Measurements from ENCODE around the gene CSNK1G3.

CSNK1G3 gene

GRCh38 chr5:123514615-123515355, 2.8 kb downstream of the CSNK1G3 start:
- no peak for DNase-seq (ENCODE audit: low read depth)

- DNase-seq (ENCODE audit: low read depth): no peak
Measured at GRCh38 chr5:123515904-123516303, 3.9 kb downstream of the CSNK1G3 start.

DNA sequence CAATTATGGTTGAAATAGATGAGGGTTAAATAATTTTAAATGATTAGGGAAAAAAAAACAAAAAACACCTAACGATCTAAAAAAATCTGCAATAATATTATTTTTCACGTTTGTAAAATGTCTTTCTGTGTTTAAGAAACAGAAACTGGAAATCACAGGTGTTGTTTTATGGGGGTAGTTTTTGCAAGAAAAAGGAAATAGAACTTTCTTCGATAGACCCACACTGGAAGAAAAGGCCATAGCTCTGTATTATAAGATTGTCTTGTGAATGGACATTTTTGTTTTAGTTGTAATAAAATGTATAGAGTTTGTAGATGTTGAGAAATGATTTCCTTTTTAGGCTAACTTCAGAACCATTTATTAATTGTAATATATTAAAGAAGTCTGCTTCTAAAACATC, 5.5 kb downstream of the CSNK1G3 start:
- no peak for DNase-seq (ENCODE audit: low read depth)

DNA sequence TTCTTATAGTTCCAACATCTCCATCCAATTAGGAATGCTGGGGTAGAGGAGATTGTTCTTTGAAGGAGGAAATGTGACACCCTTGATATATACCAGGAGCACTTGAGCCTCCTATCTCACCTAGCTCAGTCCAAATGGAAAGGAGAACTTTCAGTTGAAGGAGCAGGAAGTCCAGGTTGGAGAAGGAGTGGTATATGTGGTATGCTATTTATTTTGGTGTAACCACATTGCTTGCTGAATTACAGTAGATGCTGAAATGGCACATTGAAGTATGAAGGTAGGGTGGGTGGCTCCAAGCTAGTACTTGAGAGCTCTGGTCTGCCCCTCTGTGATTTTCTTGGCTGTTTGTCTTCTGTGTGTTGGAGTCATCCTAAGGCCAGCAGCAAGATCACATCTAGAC, 6.1 kb downstream of the CSNK1G3 start:
- DNase-seq (ENCODE audit: low read depth): no peak

- no peak for DNase-seq (ENCODE audit: low read depth)
Measured at GRCh38 chr5:123520677-123521247, 8.8 kb downstream of the CSNK1G3 start.

- DNase-seq (ENCODE audit: low read depth): no peak
Measured at GRCh38 chr5:123524146-123524545, 12.2 kb downstream of the CSNK1G3 start.

DNA sequence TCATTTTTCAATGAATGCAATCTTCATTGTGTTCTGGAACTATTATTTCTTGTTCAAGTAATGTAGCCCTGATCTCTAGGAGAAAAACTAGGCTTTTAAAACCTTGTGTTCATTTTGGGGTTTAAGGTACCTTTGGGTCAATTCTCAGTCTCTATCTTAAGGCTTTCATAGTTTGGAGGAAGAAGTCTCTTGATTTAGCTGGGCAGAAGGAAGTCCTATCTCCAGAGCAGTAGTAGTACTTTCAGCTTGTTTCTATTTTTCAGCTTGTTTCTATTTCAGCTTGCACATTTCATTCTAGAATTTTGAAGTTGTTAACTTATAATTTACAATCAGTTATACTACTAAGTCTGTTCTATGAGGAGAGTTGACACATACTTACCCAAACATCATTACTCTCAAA, 15.2 kb downstream of the CSNK1G3 start:
- DNase-seq (ENCODE audit: low read depth): no peak

GRCh38 chr5:123528065-123528464, 16.1 kb downstream of the CSNK1G3 start:
- DNase-seq (ENCODE audit: low read depth): no peak

DNA sequence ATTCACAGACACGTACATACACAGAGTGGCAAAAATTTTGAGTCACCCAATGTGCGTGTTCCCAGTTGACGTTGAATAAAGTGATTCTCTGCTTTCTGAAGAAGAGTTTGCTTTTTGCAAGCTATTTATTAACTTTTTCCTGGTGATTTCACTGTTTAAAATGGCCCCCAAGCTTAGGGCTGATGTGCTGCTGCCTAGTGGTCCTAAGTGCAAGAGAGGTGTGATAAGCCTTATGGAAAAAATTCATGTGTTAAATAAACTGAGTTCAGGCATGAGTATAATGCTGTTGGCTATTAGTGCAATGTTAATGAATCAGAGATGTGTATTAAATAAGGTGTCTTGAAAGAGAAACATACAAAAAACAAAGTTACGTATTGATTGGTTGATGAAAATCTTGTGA, 16.9 kb downstream of the CSNK1G3 start:
- no peak for DNase-seq (ENCODE audit: low read depth)

DNA sequence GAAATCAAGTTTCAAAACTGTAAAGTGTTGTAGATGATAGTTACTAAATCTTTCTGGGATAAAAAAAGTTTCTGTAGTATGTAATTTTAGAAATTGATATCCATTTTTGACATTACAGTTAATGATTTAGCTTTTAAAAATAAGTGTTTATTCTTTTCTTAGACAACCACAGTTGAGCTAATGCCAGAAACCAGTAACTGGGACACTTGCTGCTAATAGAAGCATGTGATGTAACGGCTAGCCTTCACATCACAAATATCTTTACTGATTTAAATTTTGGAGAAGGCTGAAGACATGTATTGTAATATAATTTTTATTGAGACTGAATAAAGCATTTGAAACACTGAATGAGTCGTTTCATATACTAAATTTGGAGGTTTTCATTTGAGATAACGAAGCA, 18.8 kb downstream of the CSNK1G3 start:
- no peak for DNase-seq (ENCODE audit: low read depth)

DNA sequence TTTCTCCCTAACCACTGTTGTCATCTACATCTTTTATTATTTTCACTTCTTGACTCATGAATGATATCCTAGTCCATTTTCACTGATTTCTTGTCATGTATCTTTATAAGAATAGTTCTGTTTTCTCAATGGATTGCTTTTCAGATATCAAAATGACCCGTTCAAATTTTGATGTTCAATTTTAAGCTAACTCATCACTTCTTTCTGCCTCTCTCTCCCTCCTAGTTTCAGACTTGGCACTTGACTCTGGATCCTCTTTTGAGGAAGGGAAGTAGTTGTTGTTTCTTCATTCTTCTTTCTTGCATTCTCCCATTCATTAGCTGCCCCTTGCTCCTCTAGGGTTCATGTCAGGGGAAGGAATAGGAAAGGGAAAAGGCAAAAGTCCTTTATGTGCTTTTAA, 23.7 kb downstream of the CSNK1G3 start:
- no peak for DNase-seq (ENCODE audit: low read depth)

DNA sequence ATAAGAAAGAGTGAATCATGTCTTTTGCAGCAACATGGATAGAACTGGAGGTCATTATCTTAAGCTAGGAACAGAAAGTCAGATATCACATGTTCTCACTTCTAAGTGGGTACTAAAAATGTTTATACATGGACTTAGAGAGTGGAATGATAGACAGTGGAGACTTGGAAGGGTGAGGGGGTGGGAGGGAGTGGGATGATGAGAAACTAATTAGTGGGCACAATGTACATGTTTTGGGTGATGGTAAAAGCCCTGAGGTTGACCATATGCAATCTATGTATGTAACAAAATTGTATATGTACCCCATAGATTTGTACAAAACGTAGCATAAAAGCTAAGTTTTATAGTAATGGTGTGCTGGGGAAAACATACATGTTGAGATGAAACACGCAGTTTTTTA, 25.3 kb downstream of the CSNK1G3 start:
- no peak for DNase-seq (ENCODE audit: low read depth)

DNA sequence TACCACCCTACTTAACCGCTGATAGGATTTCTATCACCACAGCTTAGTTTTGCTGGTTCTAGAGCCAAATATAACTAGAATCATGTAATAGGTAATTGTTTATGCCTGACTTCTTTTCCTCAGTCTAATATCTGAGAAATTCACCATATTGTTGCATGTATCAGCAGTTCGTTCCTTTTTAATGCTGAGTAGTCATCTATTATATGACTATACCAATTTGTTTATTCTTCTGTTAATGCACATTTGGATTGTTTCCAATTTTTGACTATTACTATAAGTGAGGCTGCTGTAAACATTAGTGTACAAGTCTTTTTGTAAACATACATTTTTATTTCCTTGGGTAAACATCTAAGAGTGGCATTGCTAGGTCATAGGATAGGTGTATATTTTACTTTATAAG, 25.9 kb downstream of the CSNK1G3 start:
- DNase-seq (ENCODE audit: low read depth): no peak

GRCh38 chr5:123538670-123539459, 26.9 kb downstream of the CSNK1G3 start:
- no peak for DNase-seq (ENCODE audit: low read depth)

- DNase-seq (ENCODE audit: low read depth): no peak
Measured at GRCh38 chr5:123540534-123540933, 28.6 kb downstream of the CSNK1G3 start.

DNA sequence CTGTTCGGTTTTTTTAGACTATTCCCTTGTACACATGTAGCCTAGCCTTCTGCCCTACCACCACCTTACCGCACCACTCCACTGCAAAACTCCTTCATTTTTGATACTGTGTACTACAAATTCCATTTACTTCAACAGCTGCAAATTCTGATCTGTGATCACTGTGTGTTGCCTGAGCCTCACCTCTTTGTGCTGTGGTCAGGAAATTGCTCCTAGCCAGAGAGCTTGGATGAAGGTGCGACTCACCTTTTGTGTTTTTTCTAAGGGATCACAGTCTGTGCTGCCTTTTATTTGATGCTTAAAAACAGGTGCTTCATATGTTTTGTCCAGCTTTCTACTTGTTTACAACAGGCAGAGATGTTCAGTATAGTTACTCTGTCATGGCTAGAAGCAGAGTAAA, 31.5 kb downstream of the CSNK1G3 start:
- DNase-seq (ENCODE audit: low read depth): no peak

DNA sequence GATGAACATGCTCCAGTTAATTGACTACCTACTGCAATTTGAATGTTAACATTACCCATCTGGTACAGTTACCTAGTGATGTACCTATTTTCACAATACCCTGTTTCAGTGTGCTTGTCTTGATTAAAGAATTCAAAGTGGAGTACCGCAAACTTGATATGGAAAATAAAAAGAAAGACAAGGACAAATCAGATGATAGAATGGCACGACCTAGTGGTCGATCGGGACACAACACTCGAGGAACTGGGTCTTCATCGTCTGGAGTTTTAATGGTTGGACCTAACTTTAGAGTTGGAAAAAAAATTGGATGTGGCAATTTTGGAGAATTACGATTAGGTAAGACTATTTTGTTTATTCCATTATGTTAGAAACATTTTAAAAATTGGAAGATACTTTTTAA, 33.5 kb downstream of the CSNK1G3 start:
- peak; percentile 9 for DNase-seq (ENCODE audit: low read depth)

DNA sequence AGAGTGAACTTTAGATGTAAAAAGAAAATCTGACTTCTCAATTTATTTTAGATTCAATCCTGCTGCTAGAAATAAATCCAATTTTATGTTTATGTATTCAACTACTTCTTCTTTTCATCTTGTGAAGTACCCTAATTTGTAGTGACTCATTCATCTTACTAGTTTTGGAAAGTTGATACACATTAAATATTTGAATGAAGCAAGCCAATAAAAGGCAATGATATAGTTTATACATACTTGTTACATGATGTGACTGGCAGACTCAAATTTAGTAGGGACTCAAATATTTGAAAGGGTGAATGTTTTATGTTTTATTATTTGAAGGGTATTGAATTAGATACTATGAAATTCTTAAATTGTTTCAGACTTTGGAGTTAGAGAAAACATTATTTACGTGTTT, 34.7 kb downstream of the CSNK1G3 start:
- no peak for DNase-seq (ENCODE audit: low read depth)

GRCh38 chr5:123549256-123549904, 37.4 kb downstream of the CSNK1G3 start:
- no peak for DNase-seq (ENCODE audit: low read depth)

DNA sequence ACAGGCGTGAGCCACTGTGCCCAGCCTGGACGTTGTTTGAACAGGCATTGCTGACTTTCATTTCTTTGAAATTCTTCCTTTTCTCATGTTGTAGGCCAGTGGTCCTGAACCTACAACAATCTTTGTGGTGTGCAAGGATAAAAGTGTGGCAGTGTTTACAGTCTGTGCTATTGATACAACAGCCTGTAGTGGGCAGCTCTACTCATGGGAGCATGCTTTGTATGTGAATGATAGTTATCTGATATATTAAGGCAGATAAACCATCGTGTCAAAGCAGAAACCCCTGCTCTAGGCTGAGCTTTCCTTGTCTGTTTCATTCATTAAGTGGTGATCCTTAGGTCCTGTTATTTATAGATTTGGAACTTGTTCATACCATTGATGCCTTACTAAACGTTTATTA, 42.6 kb downstream of the CSNK1G3 start:
- no peak for DNase-seq (ENCODE audit: low read depth)

- no peak for DNase-seq (ENCODE audit: low read depth)
Measured at GRCh38 chr5:123557907-123558306, 45.9 kb downstream of the CSNK1G3 start.

DNA sequence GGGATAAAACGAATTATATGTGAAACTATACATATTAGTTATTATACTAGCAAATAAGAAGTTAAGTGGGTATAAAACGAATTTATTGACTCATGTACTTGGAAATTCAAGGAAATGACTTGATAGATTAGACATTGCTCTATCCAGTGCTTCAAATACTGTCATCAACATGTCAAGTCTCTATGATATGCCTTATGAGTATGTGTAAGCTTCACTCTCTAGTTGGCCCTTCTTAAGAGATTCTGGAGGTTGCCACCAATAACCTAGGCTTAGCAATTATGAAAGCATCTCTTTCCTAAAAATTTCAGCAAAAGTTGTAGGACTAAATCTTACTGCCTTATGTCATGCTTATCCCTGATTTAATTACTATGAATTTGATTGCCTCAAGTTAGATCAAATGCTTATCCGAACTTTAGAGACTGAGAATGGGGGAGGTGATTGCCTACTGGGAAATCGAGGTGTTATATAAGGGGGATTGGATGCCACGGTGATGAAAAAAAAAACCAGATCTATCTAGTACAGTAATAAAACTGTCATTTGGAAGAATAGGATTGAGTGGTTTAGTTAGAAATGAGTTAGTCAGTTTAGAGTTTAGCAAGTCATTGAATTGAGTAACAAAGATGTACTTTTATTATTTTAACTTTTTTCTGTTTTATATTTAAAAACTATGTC, 46.9 kb downstream of the CSNK1G3 start:
- DNase-seq (ENCODE audit: low read depth): no peak
